Activated T-helper 9 cell treated with anti-CD3 and anti-CD28 coated beads, Interleukin-2, amount 50 U/mL, for 16 hours (primary cell): Measurements from ENCODE around the gene LIPA.
"Not testable (repeated sequence)": the region's sequence is repeated elsewhere in the genome, so short reads cannot be mapped to it uniquely, and the experiment has no call there.

Experiments used
- DNase-seq: peaks from one replicate; pipeline ENCODE4 v3.0.0-alpha.2; 2020; ENCODE audit warnings: low read depth

Gene LIPA

DNA sequence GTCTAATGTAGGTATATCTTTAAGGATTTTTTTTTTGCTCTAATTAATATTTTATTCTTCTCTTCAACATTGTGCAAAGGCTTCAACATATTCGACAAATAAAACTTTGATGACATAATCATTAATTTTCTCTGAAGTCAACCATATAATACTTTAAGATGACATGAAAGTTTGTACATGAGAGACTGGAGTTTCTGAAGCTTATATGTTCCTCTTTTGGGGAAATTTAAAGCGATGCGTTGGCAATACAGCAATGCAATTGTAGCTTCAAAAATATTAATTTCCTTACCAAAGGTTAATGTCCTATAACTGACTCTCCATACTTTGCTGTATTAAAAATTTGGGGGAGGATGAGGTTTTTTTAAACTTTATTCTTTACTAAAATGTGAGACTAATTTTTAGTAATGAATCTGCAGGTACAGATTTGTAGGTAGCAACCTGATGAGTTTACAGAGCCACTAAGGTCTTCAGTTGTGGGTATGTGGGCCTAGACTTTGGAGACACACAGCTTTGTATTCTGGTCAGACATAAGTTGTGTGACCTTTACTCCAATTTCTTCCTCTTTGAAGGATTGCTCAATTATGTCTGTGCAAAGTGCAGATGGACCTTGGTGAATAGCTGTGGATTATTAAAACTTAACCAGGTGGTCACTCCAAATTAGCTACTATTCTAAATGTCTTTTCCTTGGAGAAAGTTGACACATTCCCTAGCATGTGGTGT lies 18.0 kb upstream of the LIPA start:
- no peak for DNase-seq

- DNase-seq = no peak
Observed at GRCh38 chr10:89266721-89267453, 15.3 kb upstream of the LIPA start.

DNA sequence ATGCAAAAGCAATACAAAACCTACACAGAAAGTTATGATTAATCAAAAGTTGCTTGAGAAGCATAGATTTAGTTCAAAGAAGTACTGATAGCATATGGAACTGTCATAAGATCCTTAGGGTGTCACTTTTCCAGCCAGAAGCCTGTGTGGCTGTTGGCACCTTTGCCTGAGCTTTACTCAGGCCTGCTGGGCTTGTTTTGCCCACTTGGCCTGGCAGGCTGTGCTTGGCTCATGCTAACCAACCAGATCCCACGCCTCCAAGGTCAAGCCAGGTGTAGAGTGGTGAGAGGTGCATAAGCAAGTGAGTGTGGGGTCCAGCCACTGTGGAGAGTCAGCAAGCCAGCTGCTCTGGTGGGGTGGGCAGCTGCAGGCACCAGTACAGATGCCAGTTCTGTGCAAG lies 12.0 kb upstream of the LIPA start:
- no peak for DNase-seq

DNA sequence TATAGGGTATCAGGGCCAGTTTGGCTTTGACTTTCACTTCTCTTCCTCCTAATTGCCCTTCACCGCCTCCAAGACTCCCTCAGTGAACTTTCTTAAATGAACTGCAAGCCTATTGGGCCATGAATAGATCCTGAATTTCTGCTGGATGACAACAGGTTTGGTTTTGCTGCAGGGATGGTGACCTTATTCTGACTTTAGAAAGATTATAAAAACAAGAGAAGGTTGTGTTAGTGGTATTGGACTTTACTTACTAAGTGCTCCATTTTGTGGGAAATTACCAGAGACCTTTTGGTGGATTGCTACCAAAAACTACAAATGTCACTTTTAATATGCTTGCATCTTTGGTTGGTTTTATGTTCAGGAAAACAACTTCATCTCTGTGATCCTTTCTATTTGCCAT lies 11.5 kb upstream of the LIPA start:
- DNase-seq = no peak

- DNase-seq = no peak
Observed at GRCh38 chr10:89262086-89263051, 10.8 kb upstream of the LIPA start.

DNA sequence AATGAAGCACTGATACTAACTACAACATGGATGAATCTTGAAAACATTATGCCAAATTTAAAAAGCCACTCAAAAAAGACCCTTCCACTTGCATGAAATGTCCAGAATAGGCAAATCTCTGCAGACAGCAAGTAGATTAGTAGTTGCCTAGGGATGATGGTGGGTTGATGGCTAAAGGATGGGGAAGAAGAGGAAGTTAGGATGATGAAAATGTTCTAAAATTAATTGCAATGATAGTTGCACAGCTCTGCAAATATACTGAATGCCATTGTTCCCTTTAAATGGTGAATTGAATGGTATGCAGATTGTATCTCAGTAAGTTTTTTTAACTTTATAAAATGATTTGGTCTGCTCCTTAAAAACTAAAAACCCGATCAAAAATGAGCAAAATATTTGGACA lies 7.3 kb upstream of the LIPA start:
- no peak for DNase-seq

DNA sequence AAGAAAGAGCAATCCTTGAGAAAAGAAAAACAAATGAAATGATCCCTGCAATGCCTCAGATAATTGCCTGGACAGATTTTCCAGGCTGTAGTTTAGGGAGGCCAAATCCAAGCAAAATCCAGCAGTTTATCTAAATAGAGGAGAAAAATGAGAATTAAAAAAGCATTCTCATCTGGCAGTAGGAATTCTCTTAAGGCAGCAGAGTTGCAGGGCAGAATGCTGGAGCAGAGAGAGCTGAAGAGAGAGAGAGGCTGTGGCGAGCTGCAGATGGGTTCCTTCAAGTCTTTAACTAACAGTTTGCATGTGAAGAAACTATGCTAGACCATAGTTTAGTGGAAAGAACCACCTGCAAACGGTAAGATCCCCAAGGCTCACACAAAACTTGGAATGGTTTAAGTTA lies 6.0 kb upstream of the LIPA start:
- DNase-seq = no peak

DNA sequence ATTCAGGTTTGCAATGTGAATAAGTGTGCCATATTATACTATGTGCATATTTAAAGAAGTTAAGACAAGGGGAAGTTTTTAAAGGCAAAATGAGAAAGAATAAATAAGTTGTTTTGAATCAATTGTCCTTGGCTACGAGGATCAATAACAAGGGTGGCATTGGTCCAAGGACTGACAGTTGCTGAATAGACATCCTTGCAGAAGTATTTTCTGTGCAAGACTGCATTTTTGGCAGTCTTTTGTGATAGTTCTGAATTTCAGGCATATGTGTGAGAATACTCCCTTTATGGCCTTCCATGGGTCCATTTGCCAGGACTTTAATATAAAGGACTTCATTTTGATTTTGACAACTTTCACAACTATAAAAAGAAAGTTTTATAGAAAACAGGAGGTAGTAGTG lies 5.4 kb upstream of the LIPA start:
- DNase-seq = no peak

- no peak for DNase-seq
Observed at GRCh38 chr10:89256340-89256739, 4.8 kb upstream of the LIPA start.

DNA sequence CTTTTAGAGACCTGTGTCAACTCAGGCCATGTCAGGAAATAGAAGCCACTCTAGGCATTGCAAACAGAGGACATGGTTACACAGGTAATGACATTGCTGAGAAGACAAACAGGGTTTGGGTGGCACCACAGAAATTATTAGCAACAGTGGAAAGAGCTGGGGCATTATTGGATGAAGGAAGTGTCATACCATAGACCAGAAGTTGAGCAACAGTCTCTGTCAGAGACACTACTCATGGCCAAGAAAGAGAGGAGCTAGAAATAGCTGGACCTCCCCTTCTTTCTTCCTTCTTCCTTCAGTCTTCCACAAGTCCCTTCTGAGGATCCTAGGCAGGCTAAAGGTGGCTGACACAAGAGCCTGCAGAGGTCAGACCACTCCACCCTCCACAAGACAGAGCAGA lies 4.2 kb upstream of the LIPA start:
- no peak for DNase-seq

DNA sequence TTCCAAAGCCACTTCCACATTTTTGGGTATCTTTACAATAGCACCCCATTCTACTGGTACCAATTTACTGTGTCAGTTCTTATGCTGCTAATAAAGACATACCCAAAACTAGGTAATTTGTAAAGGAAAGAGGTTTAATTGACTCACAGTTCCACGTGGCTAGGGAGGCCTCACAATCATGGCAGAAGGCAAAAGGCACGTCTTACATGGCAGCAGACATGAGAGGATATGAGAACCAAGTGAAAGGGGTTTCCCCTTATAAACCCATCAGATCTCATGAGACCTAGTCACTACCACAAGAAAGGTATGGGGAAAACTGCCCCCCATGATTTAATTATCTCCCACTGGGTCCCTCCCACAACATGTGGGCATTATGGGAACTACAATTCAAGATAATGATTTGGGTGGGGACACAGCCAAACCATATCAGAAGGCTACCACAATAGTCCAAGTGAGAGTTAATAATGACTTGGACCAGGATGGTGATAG lies 3.6 kb upstream of the LIPA start:
- DNase-seq = not testable (repeated sequence)

DNA sequence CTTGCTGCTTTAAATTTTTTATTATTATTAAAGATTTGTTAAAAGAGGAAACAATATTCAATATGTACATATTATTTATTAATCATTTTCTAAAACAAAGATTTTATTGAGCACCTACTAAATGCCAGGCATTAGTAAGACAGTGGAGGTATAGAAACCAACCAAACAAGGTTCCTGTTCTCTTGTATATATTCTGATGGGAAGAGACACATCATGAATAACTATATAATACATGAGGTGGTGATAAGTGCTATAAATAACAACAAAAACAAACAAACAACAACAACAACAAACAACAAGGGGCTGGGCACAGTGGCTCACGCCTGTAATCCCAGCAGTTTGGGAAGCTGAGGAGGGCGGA lies 630 bp upstream of the LIPA start:
- DNase-seq = no peak

GRCh38 chr10:89250865-89251408 lies 638 bp downstream of the LIPA start:
- no peak for DNase-seq

DNA sequence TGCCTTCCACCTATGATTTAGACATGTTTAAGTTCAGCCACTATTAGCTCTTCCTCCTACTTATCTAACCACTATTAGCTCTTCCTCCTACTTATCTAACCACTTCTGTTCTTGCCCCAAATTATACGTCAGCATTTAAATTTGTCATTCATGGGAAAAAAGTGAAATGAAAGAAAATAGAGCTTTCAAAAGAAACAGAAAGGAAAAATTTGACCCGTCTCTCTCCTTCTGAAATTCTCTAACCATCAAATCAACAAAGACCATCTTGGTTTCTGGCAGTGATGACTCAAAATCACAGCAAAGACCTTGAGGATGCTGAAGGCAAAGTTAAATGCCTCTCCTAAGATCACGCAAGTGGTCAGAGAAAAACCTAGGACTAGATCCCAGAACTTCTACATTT lies 2.6 kb downstream of the LIPA start:
- no peak for DNase-seq

GRCh38 chr10:89247623-89248022 lies 4.0 kb downstream of the LIPA start:
- DNase-seq = not testable (repeated sequence)

GRCh38 chr10:89245802-89246201 lies 5.8 kb downstream of the LIPA start:
- no peak for DNase-seq

- DNase-seq = no peak
Observed at GRCh38 chr10:89242840-89243568, 8.6 kb downstream of the LIPA start.

DNA sequence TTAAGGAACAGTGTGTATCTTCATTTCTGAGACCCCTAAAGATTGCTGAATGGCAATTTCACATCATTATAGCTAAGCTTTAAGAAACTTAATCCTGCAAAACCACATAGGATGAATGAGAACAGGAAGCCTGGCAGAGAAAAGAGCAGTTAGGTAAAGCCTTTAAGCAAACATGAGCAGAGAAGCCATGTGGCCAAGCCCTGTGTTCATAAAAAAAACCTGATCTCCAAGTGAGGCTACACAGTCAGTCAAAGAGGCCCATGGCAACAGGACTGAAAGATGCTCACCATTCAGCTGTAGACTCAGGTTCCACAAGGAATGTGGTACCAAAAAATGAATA lies 9.3 kb downstream of the LIPA start:
- no peak for DNase-seq

DNA sequence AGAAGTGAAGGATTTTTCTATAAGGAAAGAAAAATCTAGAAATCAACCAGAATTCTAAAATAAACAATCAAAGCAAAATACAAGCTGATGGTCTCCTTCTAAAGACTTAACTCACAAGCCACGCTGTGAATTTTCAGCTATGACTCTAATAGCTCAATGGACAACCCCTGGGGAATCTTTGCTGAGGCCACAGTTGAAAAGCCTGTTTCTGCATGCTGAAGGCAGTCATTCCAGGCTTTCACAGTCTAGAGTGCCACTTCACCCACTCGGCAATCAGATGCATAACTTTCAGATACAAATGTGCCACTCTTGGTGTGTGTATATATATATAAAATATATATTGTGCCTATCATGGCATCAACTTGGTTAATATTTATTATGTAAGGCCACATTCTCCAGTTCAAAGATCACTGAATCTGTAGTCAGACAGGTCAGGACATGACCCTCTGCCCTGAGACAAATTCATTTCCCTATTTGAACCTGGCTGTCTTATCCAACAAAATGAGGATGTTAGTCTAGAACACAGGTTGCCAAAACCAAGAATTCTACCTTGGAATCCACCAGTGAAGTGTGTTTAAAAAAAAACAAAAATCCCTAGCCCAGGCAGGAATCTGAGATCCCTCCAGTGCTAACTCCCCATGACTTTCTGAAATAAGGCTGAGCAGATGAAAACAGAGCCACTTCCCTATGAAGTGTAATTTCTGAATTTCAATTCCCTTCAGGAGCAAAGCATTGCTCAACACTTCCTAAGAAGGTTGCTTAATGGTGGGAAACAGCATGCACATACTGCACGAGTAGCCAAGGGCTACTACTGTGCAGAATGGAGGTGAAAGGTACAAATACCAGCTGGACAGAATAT lies 9.9 kb downstream of the LIPA start:
- DNase-seq = no peak

GRCh38 chr10:89241026-89241425 lies 10.5 kb downstream of the LIPA start:
- no peak for DNase-seq

- DNase-seq = no peak
Observed at GRCh38 chr10:89240519-89240918, 11.1 kb downstream of the LIPA start.
